K562 (cell line): ENCODE results near the gene WWOX. TPM values are rescaled to one million over a fixed set of nuclear protein-coding genes. Genes with fewer than 3 reads are reported as not detected.

Experiments used
- ATAC-seq: fragments of 200-7000 bp; cut with Tn5 transposase; 3 replicates; pipeline ENCODE4 v1.9.1; 2020; ENCODE audit warnings: moderate library complexity
- BruUV-seq: library from RNA; stranded (reverse); fragments of 400-500 nt; replicated peaks from 2 replicates; lab custom pipeline; 2021; lab: Mats Ljungman, UMichigan
- CTCF ChIA-PET: fragments of 300-600 bp; formaldehyde crosslinking; extraction: SDS; loops from one replicate; lab custom pipeline; 2021; ENCODE audit warnings: low intra/inter-chr PET ratio; lab: Yijun Ruan, JAX
- POLR2A ChIA-PET: fragments of 300-600, 350-650 bp; sonication (Branson Sonifier 250); formaldehyde crosslinking; extraction: SDS; loops from one replicate; lab custom pipeline; 2021; ENCODE audit warnings: antibody characterized with exemption, inconsistent platforms; lab: Yijun Ruan, JAX
- DNase-seq, 4 experiments: peaks; one replicate each; pipeline versions ENCODE4 v3.0.0 to v3.0.0-alpha.2; 2011 to 2018; ENCODE audit warnings: low spot score in 3 of 4, mixed read lengths in 3 of 4; ENCODE audit errors: extremely low read depth in 1 of 4
- FAIRE-seq: peaks from 2 replicates; lab custom pipeline; 2011; peaks lifted over from hg19 to GRCh38; lab: Jason Lieb, UNC
- H2AFZ ChIP-seq: 2 replicates; pipeline ENCODE4 v1.6.0; 2011; ENCODE audit warnings: low read depth, low read length, control low read depth, inconsistent platforms
- H3K27ac ChIP-seq: fragments of 200-600 bp; 3 replicates; pipeline ENCODE4 v1.8.0; 2011; ENCODE audit warnings: low read depth, mild to moderate bottlenecking, control low read depth, inconsistent platforms, low read length, moderate library complexity, mixed read lengths; ENCODE audit errors: extremely low read depth
- H3K27me3 ChIP-seq, 2 experiments: fragments of 300-600 bp in 1 of 2; 2 replicates in 1 of 2; 3 replicates in 1 of 2; pipeline versions ENCODE4 v1.6.0 to v1.8.0; 2011; ENCODE audit warnings: inconsistent platforms in 2 of 2, low read length in 2 of 2, mild to moderate bottlenecking in 1 of 2, mixed read lengths in 1 of 2, moderate library complexity in 1 of 2; ENCODE audit not compliant: control insufficient read depth in 2 of 2, insufficient read depth in 2 of 2
- H3K36me3 ChIP-seq: fragments of 300-600 bp; 3 replicates; pipeline ENCODE4 v1.8.0; 2011; ENCODE audit warnings: mild to moderate bottlenecking, low read length, inconsistent platforms; ENCODE audit not compliant: control insufficient read depth, insufficient read depth
- H3K4me1 ChIP-seq, 2 experiments: fragments of 200-600 bp in 1 of 2; replicated peaks in 1 of 2; 2 replicates in 1 of 2; 3 replicates in 1 of 2; pipeline versions ENCODE4 v1.5.1 to v1.8.0; 2011; ENCODE audit warnings: inconsistent platforms in 2 of 2, low read length in 2 of 2, mild to moderate bottlenecking in 1 of 2, mixed read lengths in 1 of 2, moderate library complexity in 1 of 2; ENCODE audit not compliant: control insufficient read depth in 2 of 2, insufficient read depth in 2 of 2
- H3K4me2 ChIP-seq: 2 replicates; pipeline ENCODE4 v1.6.1; 2011; ENCODE audit warnings: low read length, control low read depth, inconsistent platforms, mixed read lengths; ENCODE audit not compliant: insufficient read depth
- H3K4me3 ChIP-seq: fragments of 200-600 bp; sonication (generic), shearing (Covaris generic); 2 replicates; pipeline ENCODE4 v1.5.1; 2016; ENCODE audit warnings: control low read depth, inconsistent platforms
- H3K79me2 ChIP-seq: fragments of 200-600 bp; 3 replicates; pipeline ENCODE4 v1.8.0; 2011; ENCODE audit warnings: low read length, inconsistent platforms; ENCODE audit not compliant: control insufficient read depth, insufficient read depth
- H3K9ac ChIP-seq, 2 experiments: 2 replicates each; pipeline versions ENCODE4 v1.6.0 to v1.6.1; 2011; ENCODE audit warnings: low read depth in 2 of 2, low read length in 2 of 2, control low read depth in 1 of 2, inconsistent platforms in 1 of 2, mild to moderate bottlenecking in 1 of 2, mixed read lengths in 1 of 2; ENCODE audit not compliant: insufficient read depth in 1 of 2
- H3K9me1 ChIP-seq: one replicate; pipeline ENCODE4 v1.6.0; 2011; ENCODE audit warnings: inconsistent platforms, mild to moderate bottlenecking, low read length, moderate library complexity; ENCODE audit not compliant: control insufficient read depth, insufficient read depth
- H3K9me3 ChIP-seq: replicated peaks from 2 replicates; pipeline ENCODE4 v1.5.1; 2011; ENCODE audit warnings: low read depth, low read length, inconsistent platforms; ENCODE audit not compliant: control insufficient read depth, insufficient read depth
- H4K20me1 ChIP-seq: replicated peaks from 2 replicates; pipeline ENCODE4 v1.6.1; 2011; ENCODE audit warnings: low read length, inconsistent platforms, mixed read lengths; ENCODE audit not compliant: control insufficient read depth, insufficient read depth
- ARID2 ChIP-seq: fragments of 450-650 bp; IDR thresholded peaks from 2 replicates; pipeline ENCODE4 v1.6.1; 2017; ENCODE audit warnings: antibody characterized with exemption, mild to moderate bottlenecking
- E2F1 ChIP-seq: sonication (generic); formaldehyde crosslinking; IDR thresholded peaks from 2 replicates; pipeline ENCODE4 v1.8.1; 2023; ENCODE audit warnings: mild to moderate bottlenecking, missing genetic modification reagents, moderate library complexity
- PTTG1 ChIP-seq: fragments of 450-650 bp; IDR thresholded peaks from 2 replicates; pipeline ENCODE4 v1.6.1; 2016; ENCODE audit warnings: low read depth, mild to moderate bottlenecking, missing genetic modification characterization, missing compliant biosample characterization
- RBM22 ChIP-seq: fragments of 200-400 bp; formaldehyde crosslinking; IDR thresholded peaks from 2 replicates; pipeline ENCODE4 v1.6.1; 2018; ENCODE audit warnings: low read length, low read depth; ENCODE audit not compliant: poor library complexity, severe bottlenecking
- SMAD4 ChIP-seq: fragments of 250-450 bp; sonication (Bioruptor Pico); conservative IDR thresholded peaks from 2 replicates; pipeline ENCODE4 v1.8.0; 2021; ENCODE audit warnings: inconsistent platforms, mild to moderate bottlenecking, moderate library complexity
- SP1 ChIP-seq: sonication (generic); formaldehyde crosslinking; IDR thresholded peaks from 2 replicates; pipeline ENCODE4 v1.8.1; 2022; ENCODE audit warnings: mild to moderate bottlenecking, missing genetic modification reagents
- TCF3 ChIP-seq: sonication (generic); formaldehyde crosslinking; IDR thresholded peaks from 2 replicates; pipeline ENCODE4 v1.4.0; 2020; ENCODE audit warnings: mild to moderate bottlenecking, missing genetic modification reagents
- ZC3H4 ChIP-seq: sonication (generic); formaldehyde crosslinking; IDR thresholded peaks from 2 replicates; pipeline ENCODE4 v1.9.0; 2021; ENCODE audit warnings: missing genetic modification reagents, borderline replicate concordance
- ZNF24 ChIP-seq: fragments of 450-650 bp; IDR thresholded peaks from 2 replicates; pipeline ENCODE4 v1.6.1; 2016
- ZNF311 ChIP-seq: fragments of 250-450 bp; sonication (Bioruptor Pico); IDR thresholded peaks from 2 replicates; pipeline ENCODE4 v1.4.0; 2020; ENCODE audit warnings: mild to moderate bottlenecking, moderate library complexity
- ZNF695 ChIP-seq: fragments of 450-650 bp; formaldehyde crosslinking; IDR thresholded peaks from 2 replicates; pipeline ENCODE4 v1.4.0; 2020; ENCODE audit warnings: mild to moderate bottlenecking, moderate library complexity
- WGBS: fragments of 100-300 bp; shearing (Covaris generic); methylation state at CpG from one replicate; pipeline ENCODE4 v1.1.6; 2016; ENCODE audit warnings: low coverage, mixed read lengths; ENCODE audit not compliant: insufficient coverage; ENCODE audit errors: missing lambda C conversion rate; 5-methylcytosine and 5-hydroxymethylcytosine counted together
- in situ Hi-C: fragments of 300-500 bp; cut with MboI; formaldehyde crosslinking; loops from 4 replicates; pipeline ENCODE4 v1.15.0; 2018; ENCODE audit warnings: inconsistent platforms, mixed read lengths
- intact Hi-C: fragments of 100-400 bp; cut with micrococcal nuclease; formaldehyde crosslinking; loops from 2 replicates; pipeline ENCODE4 v1.14.2; 2022
- polyA plus RNA-seq, 8 experiments: library from polyadenylated mRNA; depleted of rRNA in 4 of 8; stranded (reverse) in 5 of 8; unstranded in 3 of 8; fragments of >200 nt; fragmentation: Nextera tagmentation in 2 of 8; fragmentation: Illumina TruSeq in 1 of 8; extraction: Ambion mirVana in 2 of 8; extraction: Trizol in 1 of 8; gene quantifications; 2 replicates each; pipeline versions ENCODE4 v1.2.1 to v1.2.3, GENCODE V29; 2011 to 2014; ENCODE audit warnings: inconsistent platforms in 1 of 8, missing spikeins in 1 of 8
- total RNA-seq, 7 experiments: library from RNA; depleted of rRNA in 6 of 7; stranded (reverse); fragments of >200 nt in 6 of 7; fragmentation: Illumina TruSeq in 2 of 7; extraction: Trizol in 2 of 7; gene quantifications; 2 replicates each; pipeline versions ENCODE4 v1.2.1 to v1.2.3, GENCODE V29; 2011 to 2021; ENCODE audit warnings: low replicate concordance in 1 of 7
- TF ChIP-seq, protein P1 (sequence below): sonication (generic); IDR thresholded peaks from 2 replicates; pipeline ENCODE4 v1.6.1; 2016
- TF ChIP-seq, protein P2 (sequence below), 2 experiments: fragments of 450-650 bp in 1 of 2; IDR thresholded peaks; 2 replicates each; pipeline ENCODE4 v1.6.1; 2011 to 2017; ENCODE audit warnings: low read depth in 2 of 2, antibody characterized with exemption in 1 of 2, borderline replicate concordance in 1 of 2, low read length in 1 of 2, mild to moderate bottlenecking in 1 of 2, mixed read lengths in 1 of 2; ENCODE audit not compliant: control insufficient read depth in 1 of 2

WWOX gene
- total and polyA plus RNA-seq, 9 of the 15 experiments (the other 6 are each of a cell fraction or from before 2014, with no cell fraction given), result 1.6 to 22.7 (median 8.1) TPM

- no peaks in the 10 kb centered on the region for H3K27me3 ChIP-seq
- no peak overlapping the region for H3K27ac ChIP-seq
- BruUV-seq, result no TSS peak
- TF ChIP-seq ZC3H4, result no peak
- TF ChIP-seq, protein P1, sequence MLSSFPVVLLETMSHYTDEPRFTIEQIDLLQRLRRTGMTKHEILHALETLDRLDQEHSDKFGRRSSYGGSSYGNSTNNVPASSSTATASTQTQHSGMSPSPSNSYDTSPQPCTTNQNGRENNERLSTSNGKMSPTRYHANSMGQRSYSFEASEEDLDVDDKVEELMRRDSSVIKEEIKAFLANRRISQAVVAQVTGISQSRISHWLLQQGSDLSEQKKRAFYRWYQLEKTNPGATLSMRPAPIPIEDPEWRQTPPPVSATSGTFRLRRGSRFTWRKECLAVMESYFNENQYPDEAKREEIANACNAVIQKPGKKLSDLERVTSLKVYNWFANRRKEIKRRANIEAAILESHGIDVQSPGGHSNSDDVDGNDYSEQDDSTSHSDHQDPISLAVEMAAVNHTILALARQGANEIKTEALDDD, result no peak
- TF ChIP-seq ARID2, result no peak
- TF ChIP-seq SP1 (CRISPR knock-in tag), result no peak
- TF ChIP-seq, protein P2, sequence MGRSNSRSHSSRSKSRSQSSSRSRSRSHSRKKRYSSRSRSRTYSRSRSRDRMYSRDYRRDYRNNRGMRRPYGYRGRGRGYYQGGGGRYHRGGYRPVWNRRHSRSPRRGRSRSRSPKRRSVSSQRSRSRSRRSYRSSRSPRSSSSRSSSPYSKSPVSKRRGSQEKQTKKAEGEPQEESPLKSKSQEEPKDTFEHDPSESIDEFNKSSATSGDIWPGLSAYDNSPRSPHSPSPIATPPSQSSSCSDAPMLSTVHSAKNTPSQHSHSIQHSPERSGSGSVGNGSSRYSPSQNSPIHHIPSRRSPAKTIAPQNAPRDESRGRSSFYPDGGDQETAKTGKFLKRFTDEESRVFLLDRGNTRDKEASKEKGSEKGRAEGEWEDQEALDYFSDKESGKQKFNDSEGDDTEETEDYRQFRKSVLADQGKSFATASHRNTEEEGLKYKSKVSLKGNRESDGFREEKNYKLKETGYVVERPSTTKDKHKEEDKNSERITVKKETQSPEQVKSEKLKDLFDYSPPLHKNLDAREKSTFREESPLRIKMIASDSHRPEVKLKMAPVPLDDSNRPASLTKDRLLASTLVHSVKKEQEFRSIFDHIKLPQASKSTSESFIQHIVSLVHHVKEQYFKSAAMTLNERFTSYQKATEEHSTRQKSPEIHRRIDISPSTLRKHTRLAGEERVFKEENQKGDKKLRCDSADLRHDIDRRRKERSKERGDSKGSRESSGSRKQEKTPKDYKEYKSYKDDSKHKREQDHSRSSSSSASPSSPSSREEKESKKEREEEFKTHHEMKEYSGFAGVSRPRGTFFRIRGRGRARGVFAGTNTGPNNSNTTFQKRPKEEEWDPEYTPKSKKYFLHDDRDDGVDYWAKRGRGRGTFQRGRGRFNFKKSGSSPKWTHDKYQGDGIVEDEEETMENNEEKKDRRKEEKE (IDR thresholded peaks at IDR 0.05; ENCODE audit: borderline replicate concordance in 1 of 2, control insufficient read depth in 1 of 2, low read depth in 2 of 2, low read length in 1 of 2), result no peak
- no peak for TF ChIP-seq SMAD4 (CRISPR knock-in tag)
- TF ChIP-seq PTTG1, result no peak
- no peak for TF ChIP-seq ZNF695 (CRISPR knock-in tag)
- no peak for TF ChIP-seq ZNF24
- no peak for TF ChIP-seq TCF3 (CRISPR knock-in tag)
- TF ChIP-seq E2F1 (CRISPR knock-in tag), result no peak
- TF ChIP-seq RBM22, result no peak
- TF ChIP-seq ZNF311, result no peak
- TF ChIP-seq, all 486 proteins: peak for 0
- Histone ChIP-seq H3K36me3 (no peaks in the 10 kb centered on the region; the same call in 2 of the 3 replicates), H3K4me1 (peaks cover 0 to 15% of the 10 kb centered on the region in 2 experiments; a peak in 3 of 5 replicates), H3K9me1 (no peaks in the 10 kb centered on the region), H3K4me2 (no peak overlapping the region), H3K4me3 (no peak overlapping the region), H2AFZ (no peak overlapping the region), H3K79me2 (no peaks in the 10 kb centered on the region), H3K9ac (no peak overlapping the region), H4K20me1 (no peaks in the 10 kb centered on the region), H3K9me3 (peaks cover 12% of the 10 kb centered on the region)
- intact Hi-C loops, result no loop called here
- in situ Hi-C loops, result no loop called here
- CTCF ChIA-PET, result no interaction called here
- DNase-seq, result no peak
- no peak for FAIRE-seq
- 34% methylated on average over 6 of the region's 6 CpGs for WGBS
- POLR2A ChIA-PET, result no interaction called here
- ATAC-seq, result no peak
Measured at GRCh38 chr16:78431004-78431670, 331.7 kb downstream of the WWOX start.
